Activated T-cell treated with anti-CD3 and anti-CD28 coated beads, Interleukin-2, amount 50 U/mL, for 72 hours (primary cell): ENCODE data around the gene PTPN9. TPM values are rescaled to one million over a fixed set of nuclear protein-coding genes. Genes with fewer than 3 reads are reported as not detected.
"Not testable (repeated sequence)": the region's sequence is repeated elsewhere in the genome, so short reads cannot be mapped to it uniquely, and the experiment has no call there.

Source experiments
- ATAC-seq, 2 donors: fragments of 150-1000 bp; cut with Tn5 transposase; replicated peaks in 1 of 2; 2 replicates each; pipeline ENCODE4 v1.10.0; 2021; ENCODE audit warnings: moderate library complexity in 2 of 2, mild to moderate bottlenecking in 1 of 2
- DNase-seq, 2 donors: peaks; one replicate each; pipeline ENCODE4 v3.0.0; 2021 to 2022; ENCODE audit warnings: mixed read lengths in 1 of 2
- H3K27ac Mint-ChIP-seq: one replicate; pipeline ENCODE4 v1.8.0; 2022; ENCODE audit warnings: mild to moderate bottlenecking, moderate library complexity, mixed read lengths
- H3K27me3 Mint-ChIP-seq: one replicate; pipeline ENCODE4 v1.8.0; 2022; ENCODE audit warnings: low read depth, mixed read lengths
- H3K36me3 Mint-ChIP-seq, 2 donors: one replicate each; pipeline ENCODE4 v1.8.0; 2022; ENCODE audit warnings: mixed read lengths in 2 of 2, mild to moderate bottlenecking in 1 of 2; ENCODE audit not compliant: insufficient read depth in 2 of 2
- H3K4me1 Mint-ChIP-seq: one replicate; pipeline ENCODE4 v1.8.0; 2022; ENCODE audit warnings: low read depth, mixed read lengths
- H3K4me3 Mint-ChIP-seq, 2 donors: one replicate each; pipeline ENCODE4 v1.8.0; 2022; ENCODE audit warnings: mild to moderate bottlenecking in 2 of 2, mixed read lengths in 2 of 2, moderate library complexity in 2 of 2
- H3K9me3 Mint-ChIP-seq, 2 donors: one replicate each; pipeline ENCODE4 v1.8.0; 2022; ENCODE audit warnings: mixed read lengths in 2 of 2
- total RNA-seq, 2 donors: library from RNA; stranded (reverse); gene quantifications; one replicate each; pipeline ENCODE4 v1.2.3, GENCODE V29; 2022

PTPN9 gene
- total RNA-seq, 2 donors from 2014 or later, result 20.3 to 26.1 TPM

GRCh38 chr15:75452865-75453702 lies 126.0 kb downstream of the PTPN9 start:
- no peaks in the 10 kb centered on the region for H3K9me3 Mint-ChIP-seq
- peaks cover 2 to 3% of the 10 kb centered on the region in 2 donors for H3K36me3 Mint-ChIP-seq
- peak overlapping the region; percentile 96 for H3K27ac Mint-ChIP-seq
- no peaks in the 10 kb centered on the region for H3K27me3 Mint-ChIP-seq
- DNase-seq, result peak; percentile 74 to 86
- H3K4me3 Mint-ChIP-seq, result peak overlapping the region; percentile 96 to 99
- peaks cover 42% of the 10 kb centered on the region for H3K4me1 Mint-ChIP-seq
- peak; percentile 2 to 3 for ATAC-seq

- Mint-ChIP-seq H3K27me3 (no peaks in the 10 kb centered on the region), H3K4me1 (peaks cover 46% of the 10 kb centered on the region), H3K9me3 (no peaks in the 10 kb centered on the region), H3K27ac (peak overlapping the region; percentile 96), H3K36me3 (peaks cover 2 to 6% of the 10 kb centered on the region in 2 donors), H3K4me3 (peak overlapping the region; percentile 96 to 99)
- peak; percentile 18 to 19 for ATAC-seq
- DNase-seq, result peak; percentile 84 to 89
These were observed 126.7 kb downstream of the PTPN9 start for GRCh38 chr15:75452364-75452864.

GRCh38 chr15:75451674-75452363 lies 127.3 kb downstream of the PTPN9 start, which contains the start of gene SIN3A:
TSS of gene SIN3A (minus strand) at chr15:75451690. CDS start at chr15:75430375, 21,315 bp downstream.
- Mint-ChIP-seq H3K4me1 (peaks cover 46% of the 10 kb centered on the region), H3K9me3 (no peaks in the 10 kb centered on the region), H3K4me3 (peak within 1 kb of the TSS; percentile 96 to 99), H3K36me3 (peaks cover 2 to 6% of the 10 kb centered on the region in 2 donors), H3K27ac (peak within 1 kb of the TSS; percentile 96), H3K27me3 (no peaks in the 10 kb centered on the region)
- ATAC-seq (peak; percentile 54 to 57), DNase-seq (peak; percentile 96 to 99)

GRCh38 chr15:75451202-75451673 lies 127.9 kb downstream of the PTPN9 start:
- H3K4me3 Mint-ChIP-seq, result peak overlapping the region; percentile 96 to 99
- DNase-seq, result no peak
- H3K27ac Mint-ChIP-seq, result no peak overlapping the region
- peaks cover 46% of the 10 kb centered on the region for H3K4me1 Mint-ChIP-seq
- H3K27me3 Mint-ChIP-seq, result no peaks in the 10 kb centered on the region
- ATAC-seq, result peak in 1 of 2 donors; percentile 1
- H3K9me3 Mint-ChIP-seq, result no peaks in the 10 kb centered on the region
- H3K36me3 Mint-ChIP-seq, result peaks cover 2 to 6% of the 10 kb centered on the region in 2 donors

GRCh38 chr15:75450307-75451201 lies 128.6 kb downstream of the PTPN9 start:
- Mint-ChIP-seq H3K9me3 (no peaks in the 10 kb centered on the region), H3K27me3 (no peaks in the 10 kb centered on the region), H3K4me3 (peak overlapping the region; percentile 96 to 99), H3K4me1 (peaks cover 50% of the 10 kb centered on the region), H3K36me3 (peaks cover 6 to 7% of the 10 kb centered on the region in 2 donors), H3K27ac (peak overlapping the region; percentile 87)
- DNase-seq (peak; percentile 97), ATAC-seq (peak; percentile 37 to 43)

- peaks cover 6 to 7% of the 10 kb centered on the region in 2 donors for H3K36me3 Mint-ChIP-seq
- no peaks in the 10 kb centered on the region for H3K27me3 Mint-ChIP-seq
- peaks cover 54% of the 10 kb centered on the region for H3K4me1 Mint-ChIP-seq
- peak overlapping the region; percentile 87 for H3K27ac Mint-ChIP-seq
- DNase-seq (no peak), ATAC-seq (no peak)
- no peaks in the 10 kb centered on the region for H3K9me3 Mint-ChIP-seq
- peak overlapping the region; percentile 96 to 99 for H3K4me3 Mint-ChIP-seq
These were observed 129.4 kb downstream of the PTPN9 start for GRCh38 chr15:75449585-75450306.

- H3K9me3 Mint-ChIP-seq, H3K4me3 Mint-ChIP-seq, ATAC-seq, H3K27me3 Mint-ChIP-seq, DNase-seq: not testable (repeated sequence)
- Mint-ChIP-seq H3K36me3 (peaks cover 7 to 11% of the 10 kb centered on the region in 2 donors), H3K4me1 (peaks cover 69% of the 10 kb centered on the region), H3K27ac (peak overlapping the region; percentile 30)
These were observed 130.9 kb downstream of the PTPN9 start for GRCh38 chr15:75448171-75448570.

- Mint-ChIP-seq H3K36me3 (peaks cover 7 to 15% of the 10 kb centered on the region in 2 donors), H3K4me1 (peaks cover 75% of the 10 kb centered on the region), H3K27ac (peak overlapping the region; percentile 76), H3K27me3 (no peaks in the 10 kb centered on the region), H3K4me3 (peak overlapping the region; percentile 53 to 57), H3K9me3 (no peaks in the 10 kb centered on the region)
- peak in 1 of 2 donors; percentile 2 for ATAC-seq
- DNase-seq, result peak; percentile 11 to 25
These were observed 133.0 kb downstream of the PTPN9 start for GRCh38 chr15:75446151-75446550.

GRCh38 chr15:75445324-75445723 lies 133.8 kb downstream of the PTPN9 start:
- not testable (repeated sequence) for H3K27ac Mint-ChIP-seq
- H3K36me3 Mint-ChIP-seq, result peaks cover 7 to 17% of the 10 kb centered on the region in 2 donors

GRCh38 chr15:75443972-75444453 lies 135.1 kb downstream of the PTPN9 start:
- H3K27me3 Mint-ChIP-seq, H3K9me3 Mint-ChIP-seq, DNase-seq, H3K4me3 Mint-ChIP-seq, ATAC-seq: not testable (repeated sequence)
- Mint-ChIP-seq H3K4me1 (peaks cover 69% of the 10 kb centered on the region), H3K36me3 (peaks cover 7 to 18% of the 10 kb centered on the region in 2 donors), H3K27ac (peak overlapping the region; percentile 76)

More at GRCh38 chr15:75445324-75445723, 133.8 kb downstream of the PTPN9 start:
- not testable (repeated sequence) for H3K4me3 Mint-ChIP-seq, DNase-seq, H3K9me3 Mint-ChIP-seq, H3K27me3 Mint-ChIP-seq, ATAC-seq
- peaks cover 76% of the 10 kb centered on the region for H3K4me1 Mint-ChIP-seq

GRCh38 chr15:75437721-75438120 lies 141.4 kb downstream of the PTPN9 start:
- no peak for DNase-seq
- H3K27me3 Mint-ChIP-seq, result no peaks in the 10 kb centered on the region
- H3K27ac Mint-ChIP-seq, result peak overlapping the region; percentile 2
- H3K4me3 Mint-ChIP-seq, result no peak overlapping the region
- H3K9me3 Mint-ChIP-seq, result no peaks in the 10 kb centered on the region
- ATAC-seq, result no peak
- peaks cover 55% of the 10 kb centered on the region for H3K4me1 Mint-ChIP-seq
- H3K36me3 Mint-ChIP-seq, result peaks cover 3 to 27% of the 10 kb centered on the region in 2 donors
